Glomerular endothelial cell (primary cell): ENCODE measurements around the gene AP2B1. TPM values are rescaled to one million over a fixed set of nuclear protein-coding genes. Genes with fewer than 3 reads are reported as not detected.
"Not testable (repeated sequence)": the region's sequence is repeated elsewhere in the genome, so short reads cannot be mapped to it uniquely, and the experiment has no call there.

Source experiments
- DNase-seq: peaks from one replicate; pipeline ENCODE4 v3.0.0-alpha.2; 2011; ENCODE audit warnings: low read depth, low spot score; ENCODE audit errors: extremely low read depth
- total RNA-seq: library from RNA; depleted of rRNA; stranded (reverse); fragments of >200 nt; gene quantifications from 2 replicates; pipeline ENCODE4 v1.2.3, GENCODE V29; 2015

Gene AP2B1
- total RNA-seq, 1 donor from 2014 or later, result 203 TPM

DNA sequence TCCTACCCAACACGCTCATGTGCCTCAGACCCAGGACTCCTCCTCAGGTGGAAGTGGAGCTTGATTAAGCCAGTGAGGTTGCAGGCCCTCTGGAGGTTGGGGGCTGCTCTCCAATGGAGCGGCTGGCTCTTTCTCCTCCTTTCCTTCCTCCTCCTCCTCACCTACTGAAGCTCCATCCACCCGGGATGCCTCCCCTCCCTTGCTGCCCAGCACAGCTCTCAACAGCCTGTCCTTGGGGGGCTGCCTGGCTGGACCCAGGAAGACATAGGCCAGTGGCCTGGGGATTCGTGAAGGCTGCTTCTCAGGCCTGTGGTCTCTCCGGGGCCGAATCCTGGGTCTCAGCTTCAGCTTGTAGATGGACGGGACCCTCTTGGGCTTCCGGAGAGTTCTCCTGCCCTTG lies 157.7 kb downstream of the AP2B1 start:
- DNase-seq, result no peak

DNA sequence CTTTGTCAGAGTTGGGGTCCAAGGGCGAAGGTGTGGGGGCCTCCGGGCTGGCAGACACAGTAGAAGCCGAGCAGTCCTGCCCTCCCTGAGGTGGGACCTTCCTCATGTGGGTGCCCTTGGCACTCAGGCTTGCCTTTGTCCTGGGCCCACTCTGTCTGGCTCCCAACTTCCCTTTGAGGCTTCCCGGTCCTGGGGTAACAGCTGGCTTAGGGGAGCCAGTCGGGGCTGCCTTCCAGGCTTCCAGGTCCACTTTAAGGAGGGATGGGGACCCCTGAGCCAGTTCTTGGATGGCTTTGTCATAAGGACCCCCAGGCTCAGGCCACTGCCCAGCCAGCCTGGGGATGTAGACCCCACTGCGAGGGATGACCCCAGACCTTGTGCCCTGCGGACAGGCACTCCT lies 158.1 kb downstream of the AP2B1 start:
- no peak for DNase-seq

GRCh38 chr17:35745749-35746320 lies 158.7 kb downstream of the AP2B1 start:
- no peak for DNase-seq

- DNase-seq, result peak; percentile 48
Measured at GRCh38 chr17:35747540-35748017, 160.5 kb downstream of the AP2B1 start.

DNA sequence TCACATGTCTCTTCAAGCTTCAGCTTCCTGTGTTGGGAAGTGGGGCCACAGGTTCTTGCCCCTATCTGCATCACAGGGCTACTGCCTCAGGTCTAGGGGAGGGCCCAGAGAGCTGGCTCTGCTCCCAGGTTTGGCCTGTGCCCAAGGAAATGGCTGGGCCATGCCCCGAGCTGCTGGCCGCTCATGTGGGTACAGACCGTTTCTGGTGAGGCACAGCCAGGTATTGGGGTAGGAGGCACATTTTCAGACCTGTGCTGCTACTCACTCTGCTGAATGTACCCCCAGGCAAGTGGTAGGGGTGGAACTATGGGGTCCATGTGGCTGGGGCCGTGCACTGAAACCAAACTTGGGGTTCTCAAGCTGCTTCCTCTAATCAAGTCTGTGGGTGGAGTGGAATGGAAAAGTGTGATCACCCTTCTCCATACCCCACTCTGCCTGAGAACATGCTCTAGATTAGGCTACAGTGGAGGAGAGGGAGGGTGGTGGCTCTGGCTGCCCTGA lies 161.3 kb downstream of the AP2B1 start:
- DNase-seq, result no peak

DNA sequence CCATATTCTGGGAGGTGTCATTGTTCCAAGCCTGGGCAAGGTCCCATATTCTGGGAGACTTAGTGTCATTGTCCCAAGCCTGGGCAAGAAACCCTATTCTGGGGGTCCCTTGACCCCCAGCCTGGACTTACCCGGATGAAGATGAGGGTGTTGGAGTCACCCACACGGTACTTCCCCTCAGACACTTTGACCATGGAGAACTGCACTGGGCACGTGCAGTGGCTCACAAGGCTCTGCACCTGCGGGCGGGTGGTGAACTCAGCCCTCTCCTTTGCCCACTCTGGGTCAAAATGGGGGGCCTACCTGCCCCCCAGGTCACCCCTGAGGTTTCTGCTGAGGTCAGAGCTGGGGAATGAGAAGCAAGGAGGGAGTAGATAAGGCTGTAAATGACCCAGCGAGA lies 161.9 kb downstream of the AP2B1 start:
- no peak for DNase-seq

DNA sequence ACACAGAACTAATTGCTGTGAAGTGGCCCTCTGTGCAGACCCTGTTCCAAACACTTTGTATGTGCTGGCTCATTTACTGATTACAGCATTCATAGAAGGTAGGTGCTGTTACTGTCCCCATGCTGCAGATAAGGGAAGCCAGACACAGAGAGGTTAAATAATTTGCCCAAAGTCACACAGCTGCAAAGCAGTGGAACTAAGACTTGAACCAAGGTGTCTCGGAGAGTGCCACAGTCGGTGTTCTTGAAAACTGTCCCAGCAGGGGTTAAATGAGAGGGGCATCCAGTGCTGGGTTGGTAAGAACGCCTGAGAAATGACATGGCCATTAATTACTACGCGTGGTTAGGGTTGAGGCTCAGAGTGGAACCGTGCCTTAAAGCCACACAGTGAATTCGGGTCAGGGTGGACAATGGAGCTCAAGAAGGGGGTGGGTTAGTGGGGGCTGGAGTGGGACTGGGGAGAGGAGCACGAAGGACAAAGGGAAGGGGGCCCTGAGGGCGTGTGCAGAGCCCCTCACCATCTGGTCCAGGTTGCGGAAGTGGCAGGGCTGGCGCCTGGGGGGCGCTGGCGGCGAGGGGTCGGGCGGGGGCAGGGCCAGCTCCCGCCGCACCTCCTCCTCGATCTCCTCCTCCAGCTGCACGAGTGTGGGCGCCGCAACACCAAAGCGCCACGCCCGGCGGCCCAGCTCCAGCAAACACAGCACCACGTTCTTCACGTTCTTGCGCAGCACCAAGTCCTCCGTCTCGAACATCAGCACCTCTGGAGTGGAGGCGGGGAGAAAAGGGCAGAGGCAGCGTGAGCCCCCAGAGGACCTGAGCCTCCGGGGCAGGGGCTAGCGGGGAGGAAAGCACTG lies 162.7 kb downstream of the AP2B1 start:
- no peak for DNase-seq

DNA sequence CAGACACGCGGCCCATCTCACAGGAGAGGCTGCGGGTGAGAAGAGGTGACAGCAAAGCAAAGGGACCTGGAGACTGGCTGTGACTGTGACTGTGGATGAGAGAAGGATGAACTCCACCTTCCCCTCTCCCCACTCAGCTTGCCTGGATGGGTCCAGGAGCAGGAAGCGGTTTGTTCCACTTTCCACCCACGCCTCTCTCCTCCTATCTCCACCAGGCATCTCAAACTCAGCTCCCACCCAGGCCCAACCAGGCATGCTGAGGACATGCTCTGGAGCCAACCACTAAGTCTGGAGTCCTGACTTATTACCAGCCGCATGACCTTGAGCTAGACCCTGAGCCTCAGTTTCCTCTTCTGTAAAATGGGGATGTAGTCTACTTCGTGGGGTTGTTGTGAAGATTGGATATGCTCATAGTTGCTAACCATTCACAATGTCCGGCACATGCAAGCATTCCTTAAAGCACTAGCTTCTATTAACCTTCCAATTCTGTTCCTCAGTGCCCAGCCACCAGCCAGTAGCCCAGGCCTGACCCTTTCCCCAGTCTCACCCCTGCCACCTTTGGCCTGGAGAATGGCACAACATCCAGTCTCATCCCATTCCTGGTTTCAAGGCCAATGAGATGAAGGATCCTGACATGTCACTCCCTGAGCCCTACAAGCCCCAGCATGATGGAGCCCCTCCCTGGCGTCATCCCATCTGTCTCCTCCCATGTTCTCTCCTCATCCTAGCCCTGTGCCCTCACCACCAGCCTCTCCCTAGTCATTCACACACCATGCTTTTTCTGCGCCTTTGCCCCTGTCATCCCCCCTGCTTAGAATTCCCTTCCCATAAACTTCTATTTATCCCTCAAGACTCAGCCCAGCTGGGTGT lies 163.6 kb downstream of the AP2B1 start:
- DNase-seq, result no peak

DNA sequence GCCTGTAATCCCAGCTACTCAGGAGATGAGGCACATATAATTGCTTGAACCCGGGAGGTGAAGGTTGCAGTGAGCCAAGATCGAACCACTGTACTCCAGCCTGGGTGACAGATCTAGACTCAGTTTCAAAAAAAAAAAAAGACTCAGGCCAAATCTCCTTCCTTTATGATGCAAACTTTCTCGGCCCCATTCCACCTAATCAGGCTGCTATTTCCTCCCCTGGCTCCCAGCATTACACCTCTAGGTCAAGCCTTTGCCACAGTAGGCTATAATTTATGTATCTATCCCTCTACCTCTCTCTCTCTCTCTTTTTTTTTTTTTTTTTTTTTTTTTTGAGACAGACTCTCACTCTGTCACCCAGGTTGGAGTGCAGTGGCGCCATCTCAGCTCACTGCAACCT lies 164.4 kb downstream of the AP2B1 start:
- not testable (repeated sequence) for DNase-seq

GRCh38 chr17:35752471-35752870 lies 165.3 kb downstream of the AP2B1 start:
- no peak for DNase-seq

DNA sequence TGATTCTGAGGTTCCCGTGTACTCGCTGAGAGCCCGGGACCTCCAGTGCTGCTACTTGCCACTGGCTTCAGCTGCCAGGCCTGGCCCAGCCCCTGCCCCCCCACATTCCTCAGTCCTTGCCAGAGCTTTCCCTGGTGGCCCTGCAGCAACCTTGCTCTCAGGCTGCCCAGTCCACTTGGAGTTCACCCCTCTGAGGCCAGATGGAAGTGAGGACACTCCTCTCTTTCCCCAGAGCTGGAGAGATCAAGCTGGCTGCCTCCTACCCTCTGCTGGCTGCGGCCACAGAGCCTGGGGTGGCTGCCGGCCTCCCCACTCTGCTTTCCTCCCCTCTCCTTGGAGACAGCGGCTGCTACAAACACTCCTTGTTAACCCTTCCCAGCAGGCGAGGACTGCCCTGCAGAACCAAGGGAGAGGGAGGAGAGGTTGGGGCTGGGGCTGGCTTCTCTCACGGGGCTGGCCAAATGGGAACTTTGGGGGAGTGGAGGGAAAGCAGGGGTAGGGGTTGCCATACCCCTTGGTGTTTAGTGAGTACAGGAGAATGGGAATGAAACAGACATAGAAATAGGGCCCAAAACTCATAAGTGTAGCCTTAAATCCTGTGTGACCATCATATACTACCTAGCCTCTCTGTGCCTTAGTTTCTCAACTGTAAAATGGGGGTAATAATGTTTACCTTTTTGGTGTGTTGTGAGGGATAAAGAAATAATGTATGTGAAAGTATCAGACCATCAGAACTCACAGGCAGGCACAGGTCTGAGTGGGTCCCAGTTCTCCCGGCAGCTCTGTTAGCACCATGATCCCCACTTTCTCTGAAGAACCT lies 166.0 kb downstream of the AP2B1 start, which contains the start of gene GAS2L2:
GAS2L2 (minus strand) TSS at position 295 of the 820 bp plus-strand sequence. CDS start 389 bp downstream, outside the sequence.
- no peak for DNase-seq

- no peak for DNase-seq
Measured at GRCh38 chr17:35757243-35757642, 170.1 kb downstream of the AP2B1 start.

DNA sequence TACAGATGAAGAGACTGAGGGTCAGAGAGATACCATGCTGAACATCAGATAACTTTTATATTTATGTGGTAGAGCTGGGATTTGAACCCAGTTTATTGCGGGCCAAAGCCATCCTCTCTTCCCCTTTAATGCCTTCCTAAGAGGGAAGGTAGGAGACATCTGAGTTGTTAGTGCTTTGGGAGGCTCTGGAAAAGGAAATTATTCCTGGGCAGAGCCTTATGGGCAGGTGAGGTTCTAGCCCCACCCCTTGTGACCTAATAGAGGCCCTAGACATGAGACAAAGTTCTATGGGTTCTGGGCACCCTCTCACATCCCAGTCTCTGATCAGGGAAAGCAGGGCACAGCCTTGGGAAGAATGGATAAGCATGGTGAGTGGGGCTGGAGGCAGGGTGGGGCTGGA lies 173.5 kb downstream of the AP2B1 start, which contains the start of gene C17orf50:
C17orf50 (plus strand) TSS at position 301 of the 400 bp plus-strand sequence; CDS start at position 356, 55 bp downstream.
- no peak for DNase-seq

DNA sequence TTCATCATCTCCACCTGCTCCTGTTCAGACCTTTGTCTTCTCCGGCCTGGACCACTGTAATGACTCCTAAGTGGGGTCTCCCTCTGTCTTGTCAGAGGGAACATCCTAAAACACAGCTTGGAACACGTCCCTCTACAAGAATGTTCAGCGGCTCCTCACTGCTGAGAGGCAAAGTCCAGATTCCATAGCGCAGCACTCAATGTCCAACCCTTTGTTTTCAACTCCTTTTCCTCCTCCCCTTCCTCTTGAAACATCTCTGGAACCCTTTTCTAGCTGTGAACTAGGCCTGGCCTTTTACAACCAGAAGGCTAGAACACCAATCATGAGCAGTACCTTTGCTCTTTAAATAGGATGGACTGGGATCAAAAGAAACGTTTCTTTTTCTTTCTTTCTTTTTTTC lies 174.5 kb downstream of the AP2B1 start:
- no peak for DNase-seq

DNA sequence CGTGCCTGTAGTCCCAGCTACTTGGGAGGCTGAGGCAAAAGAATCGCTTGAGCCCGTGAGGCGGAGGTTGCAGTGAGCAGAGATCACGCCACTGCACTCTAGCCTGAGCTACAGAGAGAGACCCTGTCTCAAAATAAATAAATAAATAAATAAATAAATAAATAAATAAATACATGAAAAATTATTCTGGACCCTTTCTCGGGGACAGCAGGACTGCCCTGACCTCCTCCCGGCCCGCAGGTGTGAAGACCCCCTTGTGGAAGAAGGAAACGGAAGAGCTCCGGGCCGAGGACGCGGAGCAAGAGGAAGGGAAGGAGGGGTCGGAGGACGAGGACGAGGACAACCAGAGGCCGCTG lies 176.6 kb downstream of the AP2B1 start:
- no peak for DNase-seq

- no peak for DNase-seq
Measured at GRCh38 chr17:35764123-35764991, 177.2 kb downstream of the AP2B1 start.

DNA sequence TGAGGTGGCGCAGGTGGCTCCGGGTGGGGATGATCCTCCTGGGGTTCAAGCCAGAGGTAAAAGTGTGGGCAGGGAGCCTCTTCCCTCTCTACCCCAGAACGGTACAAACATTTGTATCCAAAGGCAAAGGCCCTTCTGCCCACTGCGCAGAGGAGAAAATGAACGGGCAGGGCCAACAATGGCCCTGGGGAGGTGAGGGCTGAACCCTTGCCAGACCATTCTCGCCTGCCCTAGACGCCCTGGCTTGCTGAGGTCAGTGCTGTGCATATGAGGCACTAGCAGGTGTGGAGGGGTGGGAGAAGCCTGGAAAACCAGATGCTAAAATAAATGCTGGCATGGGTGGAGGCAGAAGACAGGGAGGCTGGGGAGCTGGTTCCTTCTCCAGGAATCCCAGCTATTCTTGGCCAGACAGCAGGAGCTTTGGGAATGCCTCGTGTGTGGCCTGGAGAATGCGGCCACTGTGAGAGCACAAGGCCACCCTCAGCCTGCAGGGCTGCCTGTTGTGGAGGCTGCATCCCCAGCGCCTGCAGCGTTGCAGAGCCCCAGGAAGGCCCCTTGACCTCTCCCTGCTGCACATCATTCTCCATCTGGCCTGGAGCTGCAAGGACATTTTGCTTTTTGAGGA lies 178.1 kb downstream of the AP2B1 start:
- DNase-seq, result no peak

DNA sequence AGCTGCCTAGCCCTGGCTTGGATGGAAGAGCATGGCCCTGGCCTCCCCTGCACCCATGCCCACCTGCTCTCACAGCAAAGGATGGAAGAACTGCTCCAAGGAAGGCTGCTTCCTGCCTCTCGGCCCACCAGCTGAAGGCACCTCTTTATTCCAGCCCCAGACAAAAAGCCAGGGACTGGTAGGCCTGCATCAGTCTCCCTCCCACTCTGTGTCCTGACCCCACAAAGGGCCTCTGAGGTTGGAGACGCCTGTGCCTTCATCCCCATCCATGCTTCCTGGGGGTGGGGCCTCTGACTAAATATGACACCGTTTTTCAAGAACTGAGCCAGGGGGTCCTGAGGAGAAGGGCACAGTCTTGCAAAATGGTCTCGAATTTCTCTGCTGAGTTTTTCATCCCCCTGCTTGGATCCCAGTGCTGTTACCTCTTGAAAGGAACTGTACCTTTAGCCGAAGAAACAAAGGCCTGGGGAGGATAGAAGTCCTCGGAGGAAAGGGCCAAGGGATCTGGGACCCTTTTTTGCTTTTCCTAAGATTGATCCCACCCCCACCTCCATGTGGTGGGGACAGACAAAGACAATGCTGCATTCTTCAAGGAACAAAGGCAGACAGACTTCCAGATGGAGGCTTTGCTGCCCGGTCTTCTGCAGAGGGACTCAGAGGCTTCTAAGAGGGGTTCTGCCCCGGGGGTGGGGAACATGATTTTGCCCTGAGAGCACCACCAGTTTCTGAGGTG lies 178.8 kb downstream of the AP2B1 start:
- DNase-seq, result no peak
